Activated naive CD4-positive, alpha-beta T cell treated with anti-CD3 and anti-CD28 coated beads for 36 hours (primary cell): ENCODE results near the gene ZNF423. TPM values are rescaled to one million over a fixed set of nuclear protein-coding genes. Genes with fewer than 3 reads are reported as not detected.
"Not testable (repeated sequence)": the region's sequence is repeated elsewhere in the genome, so short reads cannot be mapped to it uniquely, and the experiment has no call there.

Source experiments
- CTCF ChIA-PET: fragments of 350-600 bp; sonication (Branson Sonifier 250); formaldehyde crosslinking; loops from one replicate; lab custom pipeline; 2021; ENCODE audit warnings: antibody characterized with exemption; lab: Charles Lee
- DNase-seq: peaks from one replicate; pipeline ENCODE4 v3.0.0-alpha.2; 2020
- H3K27ac Mint-ChIP-seq: one replicate; pipeline ENCODE4 v1.8.0; 2021; ENCODE audit warnings: mild to moderate bottlenecking, mixed read lengths
- H3K27me3 Mint-ChIP-seq: one replicate; pipeline ENCODE4 v1.8.0; 2021; ENCODE audit warnings: low read depth, mixed read lengths
- H3K36me3 Mint-ChIP-seq: one replicate; pipeline ENCODE4 v1.8.0; 2021; ENCODE audit warnings: low read depth, mixed read lengths
- H3K4me1 Mint-ChIP-seq: one replicate; pipeline ENCODE4 v1.8.0; 2021; ENCODE audit warnings: low read depth, mixed read lengths
- H3K4me3 Mint-ChIP-seq: one replicate; pipeline ENCODE4 v1.8.0; 2021; ENCODE audit warnings: mild to moderate bottlenecking, moderate library complexity, mixed read lengths
- H3K9me3 Mint-ChIP-seq: one replicate; pipeline ENCODE4 v1.8.0; 2021; ENCODE audit warnings: mixed read lengths
- intact Hi-C: fragments of 100-400 bp; cut with micrococcal nuclease; formaldehyde crosslinking; loops from one replicate; pipeline ENCODE4 v1.15.1; 2023
- total RNA-seq, 2 experiments: library from RNA; stranded (reverse); gene quantifications; one replicate each; pipeline ENCODE4 v1.2.3, GENCODE V29; 2021

Gene ZNF423
- total RNA-seq, 2 experiments from 2014 or later = 0.05 TPM; not detected in 1

DNA sequence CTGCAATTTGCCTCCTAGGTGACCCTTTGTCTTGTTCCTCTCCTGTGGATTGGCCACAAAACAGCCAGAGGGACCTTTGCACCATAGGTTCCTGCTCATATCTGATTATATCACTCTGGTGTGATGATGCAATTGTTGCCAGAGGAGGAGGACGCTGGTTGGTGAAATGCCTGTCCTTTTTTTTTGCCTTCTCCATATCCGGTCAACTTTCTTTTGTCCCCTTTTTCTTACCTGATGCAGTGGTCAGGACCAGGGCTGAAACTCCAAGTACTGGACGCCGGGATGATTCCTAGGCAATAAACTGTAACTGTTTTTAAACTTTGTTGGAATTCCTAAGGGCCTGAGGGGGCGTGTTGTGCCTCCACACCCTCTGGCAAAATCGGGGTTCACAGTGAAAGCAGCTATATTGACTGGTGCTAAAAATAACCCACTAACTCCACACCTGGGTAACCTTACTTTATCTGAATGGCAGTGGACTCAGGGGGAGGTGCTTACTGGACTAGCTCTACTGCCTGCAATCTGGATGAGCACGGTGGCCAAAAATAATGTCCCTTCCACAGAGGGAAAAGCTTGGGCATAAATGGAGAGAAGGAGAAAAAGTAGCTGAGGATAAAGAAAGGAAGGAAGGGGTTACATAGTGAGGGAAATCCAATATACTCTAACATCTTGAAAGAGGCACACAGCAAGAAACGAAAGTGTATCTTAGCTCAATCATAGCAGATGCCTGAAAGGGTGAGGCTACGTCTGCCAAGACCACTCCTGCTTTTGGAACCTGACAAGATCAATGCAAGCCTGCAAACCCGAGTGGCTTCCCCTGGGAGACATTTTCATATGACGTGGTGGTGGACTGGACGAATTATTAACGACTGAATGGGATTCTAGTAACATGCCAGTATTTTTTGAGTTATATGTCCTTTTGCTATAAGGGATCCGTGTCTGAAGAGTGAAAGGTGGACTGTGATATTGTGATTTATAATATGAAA lies 28.4 kb upstream of the ZNF423 start:
- H3K27me3 Mint-ChIP-seq = peaks cover 13% of the 10 kb centered on the region
- H3K4me1 Mint-ChIP-seq = no peaks in the 10 kb centered on the region
- no peak overlapping the region for H3K4me3 Mint-ChIP-seq
- no peaks in the 10 kb centered on the region for H3K9me3 Mint-ChIP-seq
- CTCF ChIA-PET = interaction anchor here (0.7 to 1.2 kb wide), 2 partner anchors 27 to 291 kb away, joined by 3 read pairs; no protein-coding TSS in a partner anchor
- H3K27ac Mint-ChIP-seq = no peak overlapping the region
- no peak for DNase-seq
- no peaks in the 10 kb centered on the region for H3K36me3 Mint-ChIP-seq
- intact Hi-C loops = no loop called here

DNA sequence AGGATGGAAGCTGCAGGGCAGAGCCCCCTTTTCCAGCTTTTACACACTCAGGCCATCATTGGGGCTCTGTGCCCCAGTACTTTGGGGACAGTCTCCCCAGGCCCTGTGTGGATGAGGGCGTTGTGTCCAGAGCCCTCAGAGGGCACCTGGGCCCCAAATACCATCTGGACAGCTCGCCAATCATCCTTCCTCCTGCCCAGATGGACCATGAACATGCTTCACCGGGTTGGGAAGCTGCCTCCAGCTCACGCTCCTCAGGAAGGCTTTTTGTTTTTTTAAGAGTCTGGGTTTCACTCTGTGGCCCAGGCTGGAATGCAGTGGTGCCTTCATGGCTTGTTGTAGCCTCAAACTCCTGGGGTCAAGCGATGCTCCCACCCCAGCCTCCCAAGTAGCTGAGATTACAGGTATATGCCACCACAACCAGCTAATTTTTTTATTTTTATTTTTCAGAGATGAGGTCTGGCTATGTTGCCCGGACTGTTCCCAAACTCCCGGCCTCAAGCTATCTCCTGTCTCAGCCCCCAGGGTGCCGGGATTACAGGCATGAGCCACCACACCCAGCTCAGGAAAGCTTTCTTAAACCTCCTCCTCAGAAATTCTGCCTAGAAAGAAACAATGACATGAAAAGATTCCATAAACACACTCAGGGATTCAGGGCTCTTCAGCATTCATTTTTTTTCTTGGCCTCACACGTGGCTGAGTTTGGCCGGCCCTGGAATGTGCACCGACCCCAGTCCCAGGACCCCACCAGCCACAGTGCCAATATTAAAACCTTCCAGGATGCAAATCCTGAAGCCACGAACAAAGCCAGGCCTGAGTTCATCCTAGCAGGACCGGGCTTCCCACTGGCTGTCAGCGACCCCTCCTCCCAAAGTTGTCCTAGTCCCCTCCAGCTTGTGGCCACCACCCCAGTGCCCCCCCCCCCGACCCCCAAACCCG lies 27.4 kb upstream of the ZNF423 start:
- H3K27me3 Mint-ChIP-seq = peaks cover 20% of the 10 kb centered on the region
- no peaks in the 10 kb centered on the region for H3K36me3 Mint-ChIP-seq
- CTCF ChIA-PET = no interaction called here
- H3K4me1 Mint-ChIP-seq = no peaks in the 10 kb centered on the region
- H3K9me3 Mint-ChIP-seq = no peaks in the 10 kb centered on the region
- DNase-seq = no peak
- H3K4me3 Mint-ChIP-seq = no peak overlapping the region
- intact Hi-C loops = no loop called here
- H3K27ac Mint-ChIP-seq = no peak overlapping the region

DNA sequence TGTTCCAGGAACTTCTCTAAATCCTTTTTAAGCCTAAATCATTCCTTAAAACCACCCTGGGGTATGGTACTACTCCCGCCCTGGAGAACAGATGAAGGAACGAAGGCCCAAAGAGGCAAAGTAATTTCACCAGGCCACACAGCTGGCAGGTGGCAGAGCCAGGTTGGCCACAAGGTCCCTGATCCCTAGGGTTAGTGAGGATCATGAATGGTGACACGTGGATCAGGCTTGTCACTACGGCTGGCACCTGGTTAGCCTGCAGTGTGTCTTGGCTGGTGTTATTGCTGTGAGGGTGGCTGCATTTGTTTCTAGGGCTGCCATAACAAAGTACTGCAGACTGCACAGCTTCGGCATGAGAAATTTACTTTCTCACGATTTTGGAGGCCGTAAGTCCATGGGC lies 26.0 kb upstream of the ZNF423 start:
- Mint-ChIP-seq H3K9me3 (no peaks in the 10 kb centered on the region), H3K27me3 (peaks cover 28% of the 10 kb centered on the region), H3K4me3 (no peak overlapping the region), H3K27ac (no peak overlapping the region), H3K36me3 (no peaks in the 10 kb centered on the region), H3K4me1 (no peaks in the 10 kb centered on the region)
- no peak for DNase-seq
- intact Hi-C loops = no loop called here
- CTCF ChIA-PET = no interaction called here

DNA sequence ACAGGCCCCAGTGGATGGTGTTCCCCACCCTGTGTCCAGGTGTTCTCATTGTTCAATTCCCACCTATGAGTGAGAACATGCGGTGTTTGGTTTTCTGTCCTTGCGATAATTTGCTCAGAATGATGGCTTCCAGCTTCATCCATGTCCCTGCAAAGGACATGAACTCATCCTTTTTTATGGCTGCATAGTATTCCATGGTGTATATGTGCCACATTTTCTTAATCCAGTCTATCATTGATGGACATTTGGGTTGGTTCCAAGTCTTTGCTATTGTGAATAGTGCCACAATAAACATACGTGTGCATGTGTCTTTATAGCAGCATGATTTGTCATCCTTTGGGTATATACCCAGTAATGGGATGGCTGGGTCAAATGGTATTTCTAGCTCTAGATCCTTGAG lies 22.6 kb upstream of the ZNF423 start:
- H3K4me1 Mint-ChIP-seq, H3K4me3 Mint-ChIP-seq, H3K27ac Mint-ChIP-seq, H3K36me3 Mint-ChIP-seq, H3K9me3 Mint-ChIP-seq, DNase-seq, intact Hi-C loops: not testable (repeated sequence)
- CTCF ChIA-PET = interaction anchor here (0.8 to 3.8 kb wide), 2 partner anchors 9 to 13 kb away, joined by 3 to 18 read pairs; no protein-coding TSS in a partner anchor
- peaks cover 38% of the 10 kb centered on the region for H3K27me3 Mint-ChIP-seq

DNA sequence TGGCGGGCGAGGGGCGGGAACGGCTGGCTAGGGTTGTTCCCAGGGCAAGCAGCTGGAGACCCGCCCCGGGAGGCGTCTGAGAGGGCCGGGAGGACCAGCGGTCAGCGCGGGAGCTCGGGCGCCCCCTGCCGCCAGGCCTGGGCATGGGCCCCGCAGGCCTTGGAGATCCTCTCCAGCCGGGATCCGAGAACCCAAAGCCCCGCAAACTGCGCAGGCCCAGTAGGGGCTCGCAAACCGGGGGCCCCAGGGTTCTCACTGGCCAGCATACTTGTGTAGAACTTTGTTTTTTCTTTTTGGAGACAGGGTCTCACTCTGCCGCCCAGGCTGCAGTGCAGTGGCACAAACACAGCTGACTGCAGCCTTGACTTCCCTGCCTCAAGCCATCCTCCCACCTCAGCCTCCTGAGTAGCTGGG lies 20.8 kb upstream of the ZNF423 start:
- CTCF ChIA-PET = interaction anchor here (0.6 to 3.8 kb wide), 11 partner anchors 9 to 947 kb away, joined by 3 to 18 read pairs (median 4); no protein-coding TSS in a partner anchor
- Mint-ChIP-seq H3K36me3 (no peaks in the 10 kb centered on the region), H3K4me1 (no peaks in the 10 kb centered on the region), H3K4me3 (no peak overlapping the region), H3K27ac (no peak overlapping the region), H3K27me3 (peaks cover 38% of the 10 kb centered on the region), H3K9me3 (no peaks in the 10 kb centered on the region)
- intact Hi-C loops = no loop called here
- peak; percentile 49 for DNase-seq

DNA sequence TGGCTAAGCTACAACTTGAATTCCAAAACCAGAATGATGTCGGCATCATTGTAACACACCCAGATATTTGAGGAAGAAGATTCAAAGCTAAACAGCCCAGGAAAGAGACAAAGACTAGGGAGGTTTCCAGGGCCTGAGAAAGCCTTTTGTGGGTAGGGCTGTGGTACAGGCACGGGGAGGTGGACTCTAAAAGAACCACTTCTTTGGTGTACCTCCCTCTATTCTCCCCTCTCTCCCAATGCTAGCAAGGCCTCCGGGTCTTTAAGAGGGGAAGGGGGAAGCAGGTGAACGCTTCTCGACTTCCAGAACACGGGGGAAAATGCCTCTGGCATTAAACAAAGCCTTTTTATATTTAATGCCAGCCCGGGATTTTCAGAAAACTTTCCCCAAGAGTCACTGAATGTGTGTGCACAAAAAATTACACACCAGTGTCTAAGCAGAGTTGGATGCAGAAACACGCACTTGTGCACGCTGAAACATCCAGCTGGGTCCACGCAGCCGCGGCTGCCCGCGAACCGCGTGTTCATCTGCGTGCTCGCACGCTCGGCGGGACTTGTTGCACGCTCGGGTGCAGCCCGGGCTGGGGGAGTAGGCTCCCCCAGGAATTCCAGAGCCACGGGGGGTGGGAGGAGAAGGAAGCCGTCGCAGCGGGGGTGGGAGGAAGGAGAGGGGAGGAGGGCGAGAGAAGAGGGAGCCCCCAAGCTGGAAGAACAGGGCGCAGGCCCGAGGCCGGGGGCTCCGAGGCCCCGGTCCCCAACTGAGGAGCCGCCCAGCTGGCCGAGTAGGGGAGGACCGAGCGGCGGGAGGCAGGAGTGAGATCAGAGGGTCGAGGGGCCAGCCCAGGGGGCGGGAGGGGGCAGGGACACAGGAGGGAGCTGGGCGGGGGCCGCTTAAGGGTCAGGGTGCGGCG lies 20.1 kb upstream of the ZNF423 start:
- intact Hi-C loops = no loop called here
- no peaks in the 10 kb centered on the region for H3K4me1 Mint-ChIP-seq
- no peaks in the 10 kb centered on the region for H3K36me3 Mint-ChIP-seq
- no peak overlapping the region for H3K4me3 Mint-ChIP-seq
- no peaks in the 10 kb centered on the region for H3K9me3 Mint-ChIP-seq
- no peak for DNase-seq
- CTCF ChIA-PET = interaction anchor here (0.6 to 3.8 kb wide), 8 partner anchors 10 to 947 kb away, joined by 3 to 18 read pairs (median 4); no protein-coding TSS in a partner anchor
- peaks cover 38% of the 10 kb centered on the region for H3K27me3 Mint-ChIP-seq
- no peak overlapping the region for H3K27ac Mint-ChIP-seq

DNA sequence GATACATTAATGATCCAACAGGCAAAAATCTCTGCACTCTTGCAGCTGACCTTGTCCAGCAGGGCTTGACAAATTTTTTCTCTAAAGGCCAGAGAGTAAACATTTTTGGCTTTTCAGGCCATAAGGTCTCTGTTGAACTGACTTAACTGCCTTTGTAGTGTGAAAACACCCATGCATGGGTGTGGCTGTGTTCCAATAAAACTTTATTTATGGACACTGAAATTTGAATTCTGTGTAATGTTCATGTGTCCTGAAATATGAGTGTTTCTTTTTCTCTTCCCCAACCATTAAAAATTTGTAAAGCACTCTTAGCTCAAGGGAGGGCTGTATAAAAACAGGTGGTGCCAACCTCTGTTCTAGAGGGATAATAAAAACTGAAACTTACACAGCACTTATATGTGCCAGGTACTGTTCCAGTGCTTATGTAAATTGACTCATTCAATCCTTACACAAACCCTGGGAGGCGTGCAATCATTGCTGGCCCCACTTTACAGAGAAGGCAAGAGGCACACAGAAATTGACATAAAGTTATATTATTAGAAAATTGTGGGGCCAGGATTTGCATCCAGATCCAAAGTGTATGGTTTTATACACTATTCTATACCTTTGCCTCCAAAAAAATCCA lies 18.8 kb upstream of the ZNF423 start:
- no peaks in the 10 kb centered on the region for H3K4me1 Mint-ChIP-seq
- H3K27ac Mint-ChIP-seq = no peak overlapping the region
- CTCF ChIA-PET = interaction anchor here (1.0 to 3.8 kb wide), 3 partner anchors 10 to 17 kb away, joined by 3 to 18 read pairs (median 6); no protein-coding TSS in a partner anchor
- intact Hi-C loops = no loop called here
- no peak for DNase-seq
- H3K9me3 Mint-ChIP-seq = no peaks in the 10 kb centered on the region
- no peak overlapping the region for H3K4me3 Mint-ChIP-seq
- H3K27me3 Mint-ChIP-seq = peaks cover 31% of the 10 kb centered on the region
- H3K36me3 Mint-ChIP-seq = no peaks in the 10 kb centered on the region

DNA sequence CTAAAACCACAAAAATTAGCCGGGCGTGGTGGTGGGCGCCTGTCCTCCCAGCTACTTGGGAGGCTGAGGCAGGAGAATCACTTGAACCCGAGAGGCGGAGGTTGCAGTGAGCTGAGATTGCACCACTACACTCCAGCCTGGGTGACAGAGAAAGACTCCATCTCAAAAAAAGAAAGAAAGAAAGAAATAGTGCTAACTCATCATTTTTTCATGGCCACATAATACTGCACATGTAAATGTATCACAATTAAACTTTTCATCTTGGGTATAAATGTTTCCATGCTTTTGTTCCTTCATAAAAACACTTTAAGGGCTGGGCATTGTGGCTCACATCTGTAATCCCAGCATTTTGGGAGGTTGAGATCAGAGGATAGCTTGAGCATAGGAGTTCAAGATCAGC lies 15.9 kb upstream of the ZNF423 start:
- H3K4me3 Mint-ChIP-seq, intact Hi-C loops, H3K27ac Mint-ChIP-seq, H3K9me3 Mint-ChIP-seq, H3K4me1 Mint-ChIP-seq, H3K36me3 Mint-ChIP-seq, DNase-seq: not testable (repeated sequence)
- CTCF ChIA-PET = interaction anchor here (1.7 kb wide), 1 partner anchor 14 kb away, joined by 3 read pairs; no protein-coding TSS in a partner anchor
- H3K27me3 Mint-ChIP-seq = peaks cover 10% of the 10 kb centered on the region

DNA sequence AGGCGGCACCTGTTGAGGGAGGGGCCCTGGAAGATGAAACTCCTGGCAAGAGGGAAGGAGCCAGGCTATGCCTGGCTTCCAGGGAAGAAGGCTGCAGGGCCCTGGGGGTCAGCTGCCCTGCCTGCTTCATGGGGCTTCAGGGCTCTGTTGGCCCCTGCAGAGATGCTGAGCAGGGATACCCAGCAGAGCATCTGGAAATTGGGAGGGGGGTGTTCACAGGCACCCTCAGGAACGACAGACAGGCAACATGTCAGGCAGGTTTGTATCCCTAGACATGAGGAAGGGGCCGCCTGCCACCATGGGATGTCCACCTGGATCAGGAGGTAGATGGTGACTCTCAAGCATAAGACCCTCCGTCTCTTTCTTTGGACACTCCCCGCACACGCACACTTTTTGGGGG lies 13.8 kb upstream of the ZNF423 start:
- Mint-ChIP-seq H3K4me1 (no peaks in the 10 kb centered on the region), H3K9me3 (no peaks in the 10 kb centered on the region), H3K27ac (no peak overlapping the region), H3K36me3 (no peaks in the 10 kb centered on the region), H3K27me3 (peaks cover under 1% of the 10 kb centered on the region), H3K4me3 (no peak overlapping the region)
- no peak for DNase-seq
- CTCF ChIA-PET = interaction anchor here (1.1 kb wide), 1 partner anchor 9 kb away, joined by 3 read pairs; no protein-coding TSS in a partner anchor
- intact Hi-C loops = no loop called here

DNA sequence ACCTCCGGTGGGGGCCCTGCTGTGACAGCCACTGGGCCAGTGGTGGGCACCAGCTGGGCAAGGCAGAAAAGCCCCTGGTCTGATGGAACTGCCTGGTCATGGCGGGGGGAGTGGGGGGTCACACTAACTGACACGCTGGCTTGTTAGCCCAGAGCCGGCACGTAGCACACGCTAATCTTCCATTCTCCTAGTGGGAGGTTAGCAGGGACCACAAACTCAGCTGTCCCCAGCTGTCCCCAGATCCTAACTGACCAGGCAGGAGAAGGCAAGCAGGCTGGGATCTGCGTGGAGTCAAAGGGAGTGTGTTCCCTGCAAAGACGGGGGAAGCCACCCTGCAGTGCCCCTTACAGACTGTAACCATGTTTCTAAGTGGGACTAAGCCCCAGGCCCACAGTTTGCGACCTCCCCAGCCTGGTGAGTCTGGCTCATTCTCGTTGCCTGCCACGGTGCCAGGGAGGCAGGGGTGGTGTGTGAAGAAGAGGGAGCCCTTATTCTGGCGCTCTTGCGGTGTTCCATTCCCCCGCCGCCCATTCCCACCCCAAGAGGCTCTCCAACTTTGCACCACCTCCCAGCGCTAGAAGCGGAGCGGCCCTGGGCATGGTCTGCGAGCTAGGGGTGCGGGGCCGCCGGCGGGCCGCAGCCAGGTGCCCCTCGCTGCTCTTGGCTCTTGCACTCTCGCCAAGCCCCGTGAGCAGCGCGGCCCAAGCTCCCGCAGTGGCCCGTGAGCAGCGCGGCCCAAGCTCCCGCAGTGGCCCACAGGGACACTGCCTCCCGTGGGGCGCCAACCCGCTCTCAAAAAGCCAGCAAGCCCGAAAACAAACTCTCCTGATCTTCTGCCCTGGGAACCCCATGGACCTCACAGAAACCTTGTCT lies 12.1 kb upstream of the ZNF423 start:
- Mint-ChIP-seq H3K4me1 (no peaks in the 10 kb centered on the region), H3K4me3 (no peak overlapping the region), H3K9me3 (no peaks in the 10 kb centered on the region), H3K27ac (no peak overlapping the region), H3K36me3 (no peaks in the 10 kb centered on the region), H3K27me3 (no peaks in the 10 kb centered on the region)
- no peak for DNase-seq
- CTCF ChIA-PET = interaction anchor here (1.2 kb wide), 1 partner anchor 10 kb away, joined by 3 read pairs; no protein-coding TSS in a partner anchor
- intact Hi-C loops = no loop called here
